Astrocyte (in vitro differentiated cells and primary cell): Measurements from ENCODE around the gene RAF1. TPM values are rescaled to one million over a fixed set of nuclear protein-coding genes. Genes with fewer than 3 reads are reported as not detected.
A peak's percentile ranks its signal among the peaks of the same experiment; 100 is the strongest.
"Not testable (repeated sequence)": the region's sequence is repeated elsewhere in the genome, so short reads cannot be mapped to it uniquely, and the experiment has no call there.

ENCODE experiments used
- DNase-seq: peaks from one replicate; pipeline ENCODE4 v3.0.0-alpha.2; 2010; ENCODE audit warnings: low read depth
- FAIRE-seq: peaks from 2 replicates; lab custom pipeline; 2011; peaks lifted over from hg19 to GRCh38; lab: Jason Lieb, UNC
- H2AFZ ChIP-seq: 2 replicates; pipeline ENCODE4 v1.6.0; 2012; ENCODE audit warnings: low read depth, low read length, inconsistent platforms
- H3K27ac ChIP-seq: 2 replicates; pipeline ENCODE4 v1.5.1; 2011; ENCODE audit warnings: low read depth, low read length, inconsistent platforms
- H3K27me3 ChIP-seq: 2 replicates; pipeline ENCODE4 v1.6.0; 2011; ENCODE audit warnings: low read length, inconsistent platforms; ENCODE audit not compliant: insufficient read depth
- H3K36me3 ChIP-seq: 2 replicates; pipeline ENCODE4 v1.5.1; 2011; ENCODE audit warnings: low read length, inconsistent platforms; ENCODE audit not compliant: insufficient read depth
- H3K4me1 ChIP-seq: 2 replicates; pipeline ENCODE4 v1.5.1; 2011; ENCODE audit warnings: low read length, inconsistent platforms; ENCODE audit not compliant: insufficient read depth
- H3K4me2 ChIP-seq: 2 replicates; pipeline ENCODE4 v1.6.0; 2012; ENCODE audit warnings: low read length, inconsistent platforms
- H3K4me3 ChIP-seq: 2 replicates; pipeline ENCODE4 v1.5.1; 2011; ENCODE audit warnings: low read depth, mild to moderate bottlenecking, low read length, inconsistent platforms; ENCODE audit not compliant: insufficient read depth
- H3K79me2 ChIP-seq: 2 replicates; pipeline ENCODE4 v1.6.0; 2012; ENCODE audit warnings: mild to moderate bottlenecking, low read length, inconsistent platforms; ENCODE audit not compliant: insufficient read depth
- H3K9ac ChIP-seq: 2 replicates; pipeline ENCODE4 v1.6.0; 2012; ENCODE audit warnings: mild to moderate bottlenecking, low read length, inconsistent platforms
- H3K9me3 ChIP-seq: 2 replicates; pipeline ENCODE4 v1.5.1; 2012; ENCODE audit warnings: low read depth, mild to moderate bottlenecking, low read length, inconsistent platforms; ENCODE audit not compliant: insufficient read depth
- H4K20me1 ChIP-seq: 2 replicates; pipeline ENCODE4 v1.6.0; 2012; ENCODE audit warnings: low read length, inconsistent platforms; ENCODE audit not compliant: insufficient read depth
- H3K27ac Mint-ChIP-seq: one replicate; pipeline ENCODE4 v1.8.0; 2021; ENCODE audit warnings: mild to moderate bottlenecking, mixed read lengths; ENCODE audit not compliant: unreplicated experiment
- H3K27me3 Mint-ChIP-seq: one replicate; pipeline ENCODE4 v1.8.0; 2021; ENCODE audit warnings: low read depth, mixed read lengths; ENCODE audit not compliant: unreplicated experiment
- H3K36me3 Mint-ChIP-seq: one replicate; pipeline ENCODE4 v1.8.0; 2021; ENCODE audit warnings: low read depth, mixed read lengths; ENCODE audit not compliant: unreplicated experiment
- H3K4me1 Mint-ChIP-seq: one replicate; pipeline ENCODE4 v1.8.0; 2021; ENCODE audit warnings: low read depth, mixed read lengths; ENCODE audit not compliant: unreplicated experiment
- H3K4me3 Mint-ChIP-seq: one replicate; pipeline ENCODE4 v1.8.0; 2021; ENCODE audit warnings: mild to moderate bottlenecking, moderate library complexity, mixed read lengths; ENCODE audit not compliant: unreplicated experiment
- H3K9me3 Mint-ChIP-seq: one replicate; pipeline ENCODE4 v1.8.0; 2021; ENCODE audit warnings: mild to moderate bottlenecking, mixed read lengths; ENCODE audit not compliant: unreplicated experiment
- CTCF ChIP-seq: IDR thresholded peaks from 2 replicates; pipeline ENCODE4 v1.5.1; 2011; ENCODE audit warnings: low read depth, mild to moderate bottlenecking, inconsistent platforms, low read length, moderate library complexity; ENCODE audit not compliant: insufficient read depth
- EZH2 ChIP-seq: IDR thresholded peaks from 2 replicates; pipeline ENCODE4 v1.6.1; 2012; ENCODE audit warnings: mild to moderate bottlenecking, low read length, inconsistent platforms; ENCODE audit not compliant: insufficient read depth
- total RNA-seq: library from RNA; stranded (reverse); gene quantifications from 2 replicates; pipeline ENCODE4 v1.2.1, GENCODE V29; 2021

RAF1 gene
- total RNA-seq, 1 donor from 2014 or later = 80.9 TPM

DNA sequence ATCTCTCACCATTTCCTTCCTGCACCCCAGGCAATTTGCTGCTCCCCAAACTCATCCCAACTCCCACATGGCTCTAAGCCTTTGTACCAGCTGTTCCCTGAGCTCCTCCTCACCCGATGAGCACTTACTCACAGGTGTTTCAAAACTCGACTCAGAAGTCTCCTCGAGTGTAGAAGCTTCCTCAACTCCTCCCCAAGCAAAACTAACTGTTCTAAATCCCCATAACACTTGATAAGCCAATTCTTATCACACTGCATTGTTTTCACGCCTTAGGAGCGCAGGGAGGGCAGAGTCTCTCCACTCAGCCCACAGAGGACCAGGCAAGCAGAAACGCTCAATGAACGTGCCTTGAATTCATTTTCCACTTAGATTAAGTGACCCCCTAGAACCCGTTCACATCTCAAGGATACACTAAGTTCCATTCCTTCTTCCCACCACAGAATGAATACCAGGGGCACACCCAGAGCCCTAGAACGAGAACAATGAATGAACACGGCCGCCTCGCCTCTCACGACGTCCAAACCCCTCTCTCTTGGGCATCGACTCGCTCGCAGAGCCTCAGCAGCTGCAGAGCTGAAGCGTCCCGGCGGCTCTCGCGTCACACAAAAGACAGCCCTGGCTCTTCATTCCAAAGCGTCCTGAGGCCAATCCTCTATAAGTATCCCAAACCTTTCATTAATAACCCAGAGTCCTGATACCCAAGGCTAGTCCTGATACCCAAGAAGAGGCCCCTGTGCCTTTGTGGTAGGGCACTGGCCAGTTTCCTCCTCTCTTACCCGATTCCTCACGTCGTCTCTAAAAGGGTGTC lies 1.1 kb downstream of the RAF1 start:
- no peaks in the 10 kb centered on the region for H3K36me3 ChIP-seq
- H3K4me3 ChIP-seq = peak overlapping the region; percentile 88
- H3K9ac ChIP-seq = peak overlapping the region; percentile 99
- Mint-ChIP-seq H3K4me3 (peak overlapping the region; percentile 98), H3K27ac (peak overlapping the region; percentile 89), H3K36me3 (peaks cover 1% of the 10 kb centered on the region), H3K9me3 (no peaks in the 10 kb centered on the region), H3K4me1 (peaks cover 12% of the 10 kb centered on the region), H3K27me3 (no peaks in the 10 kb centered on the region)
- no peaks in the 10 kb centered on the region for H3K27me3 ChIP-seq
- H3K4me1 ChIP-seq = peaks cover 23% of the 10 kb centered on the region
- H4K20me1 ChIP-seq = peaks cover 36% of the 10 kb centered on the region
- DNase-seq (no peak), FAIRE-seq (no peak)
- no peaks in the 10 kb centered on the region for H3K9me3 ChIP-seq
- peaks cover 62% of the 10 kb centered on the region for H3K79me2 ChIP-seq
- peak overlapping the region; percentile 96 for H3K27ac ChIP-seq
- no peak for TF ChIP-seq CTCF
- TF ChIP-seq EZH2 = no peak
- H3K4me2 ChIP-seq = peak overlapping the region; percentile 97
- H2AFZ ChIP-seq = no peak overlapping the region

DNA sequence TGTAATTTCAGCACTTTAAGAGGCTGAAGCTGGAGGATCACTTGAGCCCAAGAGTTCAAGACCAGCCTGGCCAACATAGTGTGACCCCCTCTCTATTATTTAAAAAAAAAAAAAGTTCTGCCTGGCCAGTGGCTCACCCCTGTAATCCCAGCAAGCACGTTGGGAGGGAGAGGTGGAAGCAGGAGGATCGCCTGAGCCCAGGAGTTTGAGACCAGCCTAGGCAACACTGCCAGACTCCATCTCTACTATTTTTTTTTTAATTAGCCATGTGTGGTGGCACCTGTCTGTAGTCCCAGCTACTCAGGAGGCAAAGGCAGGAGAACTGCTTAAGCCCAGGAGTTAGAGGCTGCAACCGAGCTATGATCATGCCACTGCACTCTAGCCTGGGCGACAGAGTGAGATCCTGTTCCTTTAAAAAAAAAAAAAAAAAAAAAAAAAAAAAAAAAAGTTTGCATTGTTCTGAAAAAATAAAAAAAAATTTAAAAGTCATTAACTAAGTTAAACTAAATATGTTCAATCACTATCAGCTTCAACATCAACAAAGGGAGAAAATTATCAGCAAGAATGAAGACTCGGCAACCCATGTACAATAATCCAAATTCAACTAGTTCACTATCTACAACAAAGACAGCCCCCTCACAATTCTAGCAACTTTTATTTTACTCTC lies 1.9 kb downstream of the RAF1 start:
- no peaks in the 10 kb centered on the region for H3K27me3 ChIP-seq
- H3K4me1 ChIP-seq = peaks cover 23% of the 10 kb centered on the region
- peak overlapping the region; percentile 97 for H3K4me2 ChIP-seq
- H3K4me1 Mint-ChIP-seq = peaks cover 13% of the 10 kb centered on the region
- FAIRE-seq (no peak), DNase-seq (no peak)
- peak overlapping the region; percentile 98 for H3K4me3 Mint-ChIP-seq
- H3K79me2 ChIP-seq = peaks cover 69% of the 10 kb centered on the region
- no peaks in the 10 kb centered on the region for H3K36me3 ChIP-seq
- no peaks in the 10 kb centered on the region for H3K9me3 ChIP-seq
- H3K27ac ChIP-seq = peak overlapping the region; percentile 96
- peaks cover 41% of the 10 kb centered on the region for H4K20me1 ChIP-seq
- H3K4me3 ChIP-seq = peak overlapping the region; percentile 88
- no peaks in the 10 kb centered on the region for H3K9me3 Mint-ChIP-seq
- no peak overlapping the region for H2AFZ ChIP-seq
- TF ChIP-seq CTCF (no peak), EZH2 (no peak)
- peak overlapping the region; percentile 89 for H3K27ac Mint-ChIP-seq
- H3K36me3 Mint-ChIP-seq = peaks cover 1% of the 10 kb centered on the region
- H3K27me3 Mint-ChIP-seq = no peaks in the 10 kb centered on the region
- H3K9ac ChIP-seq = peak overlapping the region; percentile 99

DNA sequence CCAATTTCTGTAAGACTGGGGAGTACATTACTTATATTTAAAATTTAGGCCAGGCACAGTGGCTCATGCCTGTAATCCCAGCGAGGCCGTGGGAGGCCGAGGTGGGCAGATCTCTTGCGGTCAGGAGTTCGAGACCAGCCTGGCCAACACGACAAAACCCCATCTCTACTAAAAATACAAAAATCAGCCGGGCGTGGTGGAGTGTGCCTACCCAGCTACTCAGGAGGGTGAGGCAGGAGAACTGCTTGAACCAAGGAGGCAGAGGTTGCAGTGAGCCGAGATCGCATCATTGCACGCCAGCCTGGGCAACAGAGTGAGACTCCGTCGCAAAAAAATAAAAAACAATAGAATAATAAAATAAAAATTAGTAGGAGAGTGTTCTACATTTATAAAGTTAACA lies 2.5 kb downstream of the RAF1 start:
- H2AFZ ChIP-seq, H3K36me3 ChIP-seq, DNase-seq, H3K9me3 ChIP-seq, H3K27me3 ChIP-seq, H3K9ac ChIP-seq, FAIRE-seq, H3K4me3 ChIP-seq, H3K36me3 Mint-ChIP-seq, H3K9me3 Mint-ChIP-seq, H3K27me3 Mint-ChIP-seq, H3K27ac ChIP-seq, H3K27ac Mint-ChIP-seq: not testable (repeated sequence)
- Mint-ChIP-seq H3K4me1 (peaks cover 15% of the 10 kb centered on the region), H3K4me3 (peak overlapping the region; percentile 54)
- Histone ChIP-seq H3K4me1 (peaks cover 23% of the 10 kb centered on the region), H3K4me2 (peak overlapping the region; percentile 97), H4K20me1 (peaks cover 47% of the 10 kb centered on the region), H3K79me2 (peaks cover 76% of the 10 kb centered on the region)
